GM21515 (cell line): ENCODE data around the gene UBQLN1.
"Not testable (repeated sequence)": the region's sequence is repeated elsewhere in the genome, so short reads cannot be mapped to it uniquely, and the experiment has no call there.

Experiments used
- ATAC-seq: cut with Tn5 transposase; IDR thresholded peaks from one replicate; pipeline ENCODE4 v1.9.1; 2021; ENCODE audit not compliant: unreplicated experiment

The UBQLN1 gene

GRCh38 chr9:83707768-83708514 is at the start of gene UBQLN1:
Gene UBQLN1 (minus strand): TSS chr9:83707958. CDS start chr9:83707679, 279 bp downstream.
- ATAC-seq: peak; percentile 75

DNA sequence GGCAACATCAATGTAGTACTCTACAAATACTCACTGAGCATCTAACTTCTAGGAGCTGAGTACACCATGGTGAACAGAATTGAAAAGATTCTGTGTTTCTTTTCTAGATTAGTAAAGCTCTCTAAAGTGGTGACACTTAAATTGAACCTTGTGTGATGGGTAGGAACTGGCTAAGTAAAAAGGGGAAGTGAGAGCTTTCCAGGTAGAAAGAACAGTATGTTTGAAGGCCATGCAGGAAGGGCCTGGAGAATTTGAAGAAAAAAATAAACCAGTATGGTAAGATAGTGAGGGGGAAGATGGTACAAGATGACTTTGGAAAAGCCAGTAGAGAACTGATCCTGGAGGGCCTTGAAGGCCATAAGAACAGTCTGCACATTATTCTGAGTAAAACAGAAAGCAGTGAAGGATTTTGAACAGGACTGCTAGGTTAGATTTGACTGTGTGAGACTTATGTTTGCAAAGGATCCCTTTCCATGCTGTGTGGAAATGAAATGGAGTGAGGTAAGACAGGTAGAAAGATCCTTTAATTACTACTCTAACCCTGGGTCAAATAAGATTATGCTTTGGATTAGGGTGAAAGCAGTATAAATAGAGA is 46.7 kb upstream of the UBQLN1 start:
- peak; percentile 67 for ATAC-seq

GRCh38 chr9:83749706-83750105 is 41.9 kb upstream of the UBQLN1 start:
- no peak for ATAC-seq

DNA sequence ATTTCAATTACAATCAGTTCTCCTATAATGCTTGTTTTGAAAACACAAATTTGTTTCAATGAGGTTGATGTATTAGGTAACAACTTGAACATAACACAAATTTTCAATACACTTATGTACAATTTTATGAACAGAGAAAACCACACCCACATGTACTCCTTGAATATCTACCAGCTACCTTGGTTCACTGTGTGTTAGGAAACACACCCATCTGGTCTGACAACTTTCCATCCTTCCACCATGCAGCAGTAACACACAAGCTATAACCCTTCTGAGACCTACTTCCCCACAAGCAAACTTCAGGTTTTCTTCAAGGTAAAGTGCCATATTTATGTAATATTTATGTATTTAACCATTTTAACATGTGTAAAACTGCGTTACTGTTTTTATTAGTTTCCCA is 36.4 kb upstream of the UBQLN1 start:
- no peak for ATAC-seq

GRCh38 chr9:83733739-83734138 is 26.0 kb upstream of the UBQLN1 start:
- no peak for ATAC-seq

DNA sequence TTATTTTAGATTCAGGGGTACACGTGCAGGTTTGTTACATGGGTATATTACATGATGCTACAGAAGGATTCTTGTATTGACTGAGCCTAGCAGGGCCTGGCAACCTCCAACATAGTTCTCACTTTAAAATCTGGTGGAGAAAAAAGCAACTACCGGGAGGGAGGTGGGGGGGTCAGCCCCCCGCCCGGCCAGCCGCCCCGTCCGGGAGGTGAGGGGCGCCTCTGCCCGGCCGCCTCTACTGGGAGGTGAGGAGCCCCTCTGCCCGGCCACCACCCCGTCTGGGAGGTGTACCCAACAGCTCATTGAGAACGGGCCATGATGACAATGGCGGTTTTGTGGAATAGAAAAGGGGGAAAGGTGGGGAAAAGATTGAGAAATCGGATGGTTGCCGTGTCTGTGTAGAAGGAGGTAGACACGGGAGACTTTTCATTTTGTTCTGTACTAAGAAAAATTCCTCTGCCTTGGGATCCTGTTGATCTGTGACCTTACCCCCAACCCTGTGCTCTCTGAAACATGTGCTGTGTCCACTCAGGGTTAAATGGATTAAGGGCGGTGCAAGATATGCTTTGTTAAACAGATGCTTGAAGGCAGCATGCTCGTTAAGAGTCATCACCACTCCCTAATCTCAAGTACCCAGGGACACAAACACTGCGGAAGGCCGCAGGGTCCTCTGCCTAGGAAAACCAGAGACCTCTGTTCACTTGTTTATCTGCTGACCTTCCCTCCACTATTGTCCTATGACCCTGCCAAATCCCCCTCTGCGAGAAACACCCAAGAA is 21.0 kb upstream of the UBQLN1 start:
- not testable (repeated sequence) for ATAC-seq

DNA sequence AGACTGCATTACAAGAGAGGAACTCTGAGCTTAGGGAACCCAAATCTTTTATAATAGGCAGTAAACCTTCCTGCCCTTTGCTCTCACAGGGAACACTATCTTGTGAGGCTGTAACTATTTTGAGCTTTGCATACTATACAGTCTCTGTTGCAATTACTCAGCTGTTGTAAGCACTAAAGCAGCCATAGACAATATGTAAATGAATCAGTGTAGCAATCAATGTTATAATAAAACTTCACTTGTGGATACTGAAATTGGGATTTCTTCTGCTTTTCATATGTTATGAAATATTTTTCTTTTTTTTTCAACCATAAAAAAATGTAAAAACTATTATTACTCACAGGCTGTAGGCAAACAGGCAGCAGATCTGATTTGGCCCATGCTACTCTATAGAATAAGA is 16.7 kb upstream of the UBQLN1 start:
- ATAC-seq: no peak

DNA sequence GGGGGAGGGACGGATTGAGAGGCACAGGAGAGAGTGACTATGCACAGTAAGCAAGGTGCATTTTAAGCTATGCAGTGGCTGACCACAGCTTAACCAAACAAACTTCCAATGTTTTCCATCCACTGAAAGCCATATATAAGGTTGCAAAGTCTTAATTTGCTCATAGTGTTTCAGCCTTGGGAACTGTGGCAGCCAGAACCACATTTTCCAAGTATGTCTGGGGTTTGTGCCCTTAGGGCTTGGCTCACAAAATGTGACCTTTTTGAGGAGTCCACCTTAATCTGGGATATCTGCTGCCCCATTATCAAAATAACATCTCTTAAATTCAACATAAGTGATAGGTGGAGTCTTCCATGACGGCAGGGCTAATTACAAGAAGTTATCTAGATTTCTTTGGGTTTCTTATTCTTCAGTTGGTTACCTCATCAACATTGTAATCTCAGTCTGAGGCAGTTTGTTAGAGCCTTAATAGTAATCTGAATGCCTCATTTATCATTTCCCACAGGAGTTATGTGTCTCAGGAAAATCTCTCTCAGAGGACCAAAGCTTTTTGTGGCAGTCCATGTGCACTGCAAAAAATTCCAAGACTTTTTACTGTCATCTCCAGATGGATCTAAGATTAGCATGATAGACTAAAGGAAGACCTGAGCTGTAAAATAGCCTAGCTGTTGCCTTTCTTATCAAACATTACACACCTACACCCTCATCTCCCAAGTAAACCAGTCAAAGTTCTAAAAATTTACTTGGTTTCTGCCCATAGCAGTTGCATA is 15.2 kb upstream of the UBQLN1 start:
- ATAC-seq: no peak

DNA sequence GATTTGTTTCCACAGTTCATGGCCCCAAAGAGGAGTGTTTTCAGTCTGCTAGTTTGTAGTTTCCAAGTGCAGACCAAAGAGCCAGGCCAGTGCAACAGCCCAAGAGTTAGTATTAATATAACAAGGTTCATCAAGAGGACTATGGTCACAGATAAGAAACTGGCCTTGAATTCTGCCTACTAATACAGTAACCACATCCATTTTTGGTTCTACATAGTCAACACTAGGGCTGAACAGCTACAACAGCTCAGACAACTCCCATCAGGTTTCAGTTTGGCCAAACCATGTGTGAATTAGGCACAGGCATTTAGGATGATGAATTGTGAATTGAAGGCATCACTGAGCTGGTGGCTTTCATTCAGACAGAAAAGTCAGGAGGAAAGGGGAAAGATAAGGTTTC is 13.8 kb upstream of the UBQLN1 start:
- ATAC-seq: no peak

- ATAC-seq: no peak
Measured at GRCh38 chr9:83715794-83716193, 8.0 kb upstream of the UBQLN1 start.

- ATAC-seq: no peak
Measured at GRCh38 chr9:83715221-83715620, 7.5 kb upstream of the UBQLN1 start.

GRCh38 chr9:83714329-83714728 is 6.6 kb upstream of the UBQLN1 start:
- no peak for ATAC-seq

DNA sequence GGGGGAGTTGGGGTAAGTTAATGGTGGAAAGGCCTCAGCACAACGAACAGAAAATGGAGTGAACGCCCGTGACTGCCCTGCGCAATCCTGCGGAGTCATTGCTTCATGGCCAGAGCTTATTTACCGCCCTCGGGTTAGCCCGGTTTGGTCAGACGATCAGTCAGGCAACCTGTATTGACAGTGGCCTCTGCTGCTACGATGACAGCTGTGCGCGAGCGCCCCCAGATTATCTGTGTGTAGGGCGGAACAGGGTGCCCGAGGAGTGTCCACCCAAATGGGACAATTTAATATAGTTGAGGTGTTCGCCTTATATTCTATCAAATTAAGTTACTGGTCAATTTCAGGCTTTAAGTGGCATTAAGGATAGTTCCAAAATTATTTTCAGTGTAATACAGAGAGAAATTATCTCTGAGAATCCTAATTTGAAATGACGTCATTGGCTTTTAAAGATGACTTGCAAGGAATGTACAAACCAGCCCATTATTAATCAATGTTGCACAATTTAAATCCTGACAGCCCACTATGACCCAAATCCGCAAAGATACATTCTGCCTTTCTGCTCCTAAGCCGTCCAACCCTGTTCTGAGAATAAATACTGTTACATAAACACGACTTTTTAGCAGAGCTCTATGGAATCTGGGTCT is 879 bp upstream of the UBQLN1 start:
- ATAC-seq: peak; percentile 55

GRCh38 chr9:83707518-83707767 is 315 bp downstream of the UBQLN1 start:
- ATAC-seq: peak; percentile 45

DNA sequence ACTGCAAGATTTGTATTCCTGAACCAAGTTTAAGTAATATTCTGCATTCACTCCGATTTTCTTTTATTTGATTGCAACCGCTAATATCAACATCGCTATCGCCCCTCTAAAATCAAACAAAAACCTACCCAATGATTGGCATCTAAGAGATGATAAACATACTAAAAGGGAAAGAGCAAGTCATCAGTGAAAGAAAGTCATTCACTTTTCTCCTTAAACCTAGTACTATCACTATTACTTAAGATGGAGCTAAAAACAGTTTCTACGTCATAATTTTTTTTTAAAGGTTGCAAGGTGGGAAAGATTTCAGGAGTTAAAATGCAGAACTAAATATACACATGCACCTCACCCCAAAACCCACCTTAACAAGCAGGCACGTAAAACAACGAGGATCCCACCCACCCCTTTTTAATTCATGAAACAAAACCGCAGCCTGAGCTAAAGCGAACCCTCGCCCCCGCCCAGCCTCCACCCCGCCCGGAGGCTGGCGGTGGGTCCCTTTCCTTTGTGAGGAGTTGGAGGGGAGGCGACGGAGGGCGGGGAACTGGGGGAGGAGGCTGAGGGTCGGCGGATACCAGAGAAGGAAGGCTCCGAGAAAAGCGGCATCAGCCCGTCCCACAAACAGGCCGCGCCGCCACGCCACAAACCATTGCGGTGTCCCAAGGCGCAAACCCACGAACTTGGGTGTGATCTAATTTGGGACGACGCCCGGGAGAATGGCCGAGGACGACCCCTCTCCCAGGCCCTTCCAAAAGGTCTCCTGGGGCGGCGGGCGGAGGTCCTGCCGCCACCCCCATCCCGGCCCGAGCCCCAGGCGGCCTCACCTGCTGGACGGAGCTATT is 861 bp downstream of the UBQLN1 start:
- peak; percentile 13 for ATAC-seq

GRCh38 chr9:83705219-83705651 is 2.5 kb downstream of the UBQLN1 start:
- ATAC-seq: not testable (repeated sequence)

GRCh38 chr9:83701769-83702168 is 6.0 kb downstream of the UBQLN1 start:
- ATAC-seq: no peak

- no peak for ATAC-seq
Measured at GRCh38 chr9:83701286-83701685, 6.5 kb downstream of the UBQLN1 start.

DNA sequence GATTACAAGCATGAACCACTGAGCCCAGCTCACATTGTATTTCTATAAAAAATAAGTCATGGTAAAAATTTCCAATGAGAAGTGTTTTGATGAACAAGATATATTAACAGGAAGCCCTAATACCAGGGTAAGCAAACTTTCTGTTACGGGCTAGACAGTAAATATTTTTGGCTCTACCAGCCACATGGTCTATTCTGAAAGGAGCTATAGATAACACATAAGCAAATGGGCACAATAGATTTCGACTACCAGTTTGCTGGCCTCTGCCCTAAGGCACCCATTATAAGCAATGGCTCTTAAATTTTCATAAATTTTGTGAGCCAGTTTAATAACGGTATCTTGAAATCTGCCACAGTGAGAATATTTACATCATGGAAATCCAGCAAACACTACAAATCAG is 8.1 kb downstream of the UBQLN1 start:
- no peak for ATAC-seq

GRCh38 chr9:83698976-83699585 is 8.7 kb downstream of the UBQLN1 start:
- no peak for ATAC-seq
